Stimulated activated naive CD8-positive, alpha-beta T cell treated with anti-CD3 and anti-CD28 coated beads, Interleukin-15, Interleukin-2, amounts not matched to agents 100 ng/mL and 50 ng/mL, for 24 hours (primary cell): ENCODE measurements around the gene CDYL.
"Not testable (repeated sequence)": the region's sequence is repeated elsewhere in the genome, so short reads cannot be mapped to it uniquely, and the experiment has no call there.

Experiments
- H3K27ac Mint-ChIP-seq: one replicate; pipeline ENCODE4 v1.8.0; 2021; ENCODE audit warnings: mild to moderate bottlenecking, mixed read lengths
- H3K27me3 Mint-ChIP-seq: one replicate; pipeline ENCODE4 v1.8.0; 2021; ENCODE audit warnings: mixed read lengths
- H3K36me3 Mint-ChIP-seq: one replicate; pipeline ENCODE4 v1.8.0; 2021; ENCODE audit warnings: low read depth, mixed read lengths
- H3K4me1 Mint-ChIP-seq: one replicate; pipeline ENCODE4 v1.8.0; 2021; ENCODE audit warnings: low read depth, mixed read lengths
- H3K4me3 Mint-ChIP-seq: one replicate; pipeline ENCODE4 v1.8.0; 2021; ENCODE audit warnings: mild to moderate bottlenecking, mixed read lengths
- H3K9me3 Mint-ChIP-seq: one replicate; pipeline ENCODE4 v1.8.0; 2021; ENCODE audit warnings: mixed read lengths

CDYL gene

GRCh38 chr6:4977468-4977867 lies 201.3 kb downstream of the CDYL start:
- Mint-ChIP-seq H3K36me3 (peaks cover 3% of the 10 kb centered on the region), H3K9me3 (peaks cover 15% of the 10 kb centered on the region), H3K27me3 (peaks cover 10% of the 10 kb centered on the region), H3K4me1 (no peaks in the 10 kb centered on the region), H3K4me3 (no peak overlapping the region), H3K27ac (no peak overlapping the region)

GRCh38 chr6:4979426-4979825 lies 203.2 kb downstream of the CDYL start:
- H3K27me3 Mint-ChIP-seq = peaks cover 13% of the 10 kb centered on the region
- H3K9me3 Mint-ChIP-seq = peaks cover 15% of the 10 kb centered on the region
- no peak overlapping the region for H3K4me3 Mint-ChIP-seq
- peaks cover 3% of the 10 kb centered on the region for H3K36me3 Mint-ChIP-seq
- H3K4me1 Mint-ChIP-seq = no peaks in the 10 kb centered on the region
- no peak overlapping the region for H3K27ac Mint-ChIP-seq

- Mint-ChIP-seq H3K4me3 (no peak overlapping the region), H3K27ac (no peak overlapping the region), H3K27me3 (peaks cover 7% of the 10 kb centered on the region), H3K9me3 (peaks cover 9% of the 10 kb centered on the region), H3K4me1 (no peaks in the 10 kb centered on the region), H3K36me3 (peaks cover 3% of the 10 kb centered on the region)
Measured at GRCh38 chr6:4981761-4982160, 205.6 kb downstream of the CDYL start.

- Mint-ChIP-seq H3K36me3 (peaks cover 3% of the 10 kb centered on the region), H3K9me3 (peaks cover 5% of the 10 kb centered on the region), H3K27ac (no peak overlapping the region), H3K4me1 (no peaks in the 10 kb centered on the region), H3K4me3 (no peak overlapping the region), H3K27me3 (peaks cover 3% of the 10 kb centered on the region)
Measured at GRCh38 chr6:4983322-4983721, 207.1 kb downstream of the CDYL start.

- Mint-ChIP-seq H3K27ac (no peak overlapping the region), H3K9me3 (no peaks in the 10 kb centered on the region), H3K4me3 (no peak overlapping the region), H3K4me1 (no peaks in the 10 kb centered on the region), H3K27me3 (peaks cover 3% of the 10 kb centered on the region), H3K36me3 (peaks cover 25% of the 10 kb centered on the region)
Measured at GRCh38 chr6:4986999-4987398, 210.8 kb downstream of the CDYL start.

GRCh38 chr6:4987432-4987831 lies 211.2 kb downstream of the CDYL start:
- Mint-ChIP-seq H3K36me3 (peaks cover 28% of the 10 kb centered on the region), H3K4me1 (no peaks in the 10 kb centered on the region), H3K27ac (no peak overlapping the region)

GRCh38 chr6:4994741-4995140 lies 218.5 kb downstream of the CDYL start:
- Mint-ChIP-seq H3K9me3 (no peaks in the 10 kb centered on the region), H3K27me3 (no peaks in the 10 kb centered on the region), H3K36me3 (peaks cover 74% of the 10 kb centered on the region)

More at GRCh38 chr6:4987432-4987831, 211.2 kb downstream of the CDYL start:
- Mint-ChIP-seq H3K4me3 (no peak overlapping the region), H3K9me3 (no peaks in the 10 kb centered on the region), H3K27me3 (peaks cover 3% of the 10 kb centered on the region)

GRCh38 chr6:4997862-4998261 lies 221.7 kb downstream of the CDYL start:
- Mint-ChIP-seq H3K4me1 (no peaks in the 10 kb centered on the region), H3K4me3 (no peak overlapping the region), H3K27ac (no peak overlapping the region), H3K27me3 (no peaks in the 10 kb centered on the region), H3K9me3 (no peaks in the 10 kb centered on the region), H3K36me3 (peaks cover 70% of the 10 kb centered on the region)

More at GRCh38 chr6:4994741-4995140, 218.5 kb downstream of the CDYL start:
- no peak overlapping the region for H3K27ac Mint-ChIP-seq
- H3K4me1 Mint-ChIP-seq = no peaks in the 10 kb centered on the region
- no peak overlapping the region for H3K4me3 Mint-ChIP-seq

- H3K27me3 Mint-ChIP-seq = no peaks in the 10 kb centered on the region
- peaks cover 8% of the 10 kb centered on the region for H3K4me1 Mint-ChIP-seq
- no peak overlapping the region for H3K27ac Mint-ChIP-seq
- peaks cover 60% of the 10 kb centered on the region for H3K36me3 Mint-ChIP-seq
- H3K4me3 Mint-ChIP-seq = no peak overlapping the region
- no peaks in the 10 kb centered on the region for H3K9me3 Mint-ChIP-seq
Measured at GRCh38 chr6:4999586-4999985, 223.4 kb downstream of the CDYL start.

GRCh38 chr6:5003604-5004372 lies 227.6 kb downstream of the CDYL start, which contains the start of gene RPP40:
Gene RPP40, minus strand, starts transcription at chr6:5004037. Its CDS starts 35 bp downstream, at chr6:5004002.
- Mint-ChIP-seq H3K36me3 (peaks cover 29% of the 10 kb centered on the region), H3K4me1 (peaks cover 11% of the 10 kb centered on the region), H3K27ac (peak within 1 kb of the TSS; percentile 95), H3K4me3 (peak within 1 kb of the TSS; percentile 88), H3K27me3 (no peaks in the 10 kb centered on the region), H3K9me3 (no peaks in the 10 kb centered on the region)

- peaks cover 24% of the 10 kb centered on the region for H3K36me3 Mint-ChIP-seq
- peak overlapping the region; percentile 95 for H3K27ac Mint-ChIP-seq
- H3K27me3 Mint-ChIP-seq = no peaks in the 10 kb centered on the region
- H3K4me3 Mint-ChIP-seq = peak overlapping the region; percentile 88
- H3K4me1 Mint-ChIP-seq = peaks cover 11% of the 10 kb centered on the region
- no peaks in the 10 kb centered on the region for H3K9me3 Mint-ChIP-seq
Measured at GRCh38 chr6:5004373-5005037, 228.3 kb downstream of the CDYL start.

- Mint-ChIP-seq H3K4me1 (peaks cover 11% of the 10 kb centered on the region), H3K36me3 (peaks cover 20% of the 10 kb centered on the region)
- H3K27me3 Mint-ChIP-seq, H3K27ac Mint-ChIP-seq, H3K4me3 Mint-ChIP-seq, H3K9me3 Mint-ChIP-seq: not testable (repeated sequence)
Measured at GRCh38 chr6:5005038-5005433, 228.8 kb downstream of the CDYL start.
